Measurements from ENCODE around the gene ORM1. TPM values are rescaled to one million over a fixed set of nuclear protein-coding genes. Genes with fewer than 3 reads are reported as not detected.

ORM1 gene
- polyA plus RNA-seq, 3 donors: 2.2 to 4.9 (median 2.8) TPM

DNA sequence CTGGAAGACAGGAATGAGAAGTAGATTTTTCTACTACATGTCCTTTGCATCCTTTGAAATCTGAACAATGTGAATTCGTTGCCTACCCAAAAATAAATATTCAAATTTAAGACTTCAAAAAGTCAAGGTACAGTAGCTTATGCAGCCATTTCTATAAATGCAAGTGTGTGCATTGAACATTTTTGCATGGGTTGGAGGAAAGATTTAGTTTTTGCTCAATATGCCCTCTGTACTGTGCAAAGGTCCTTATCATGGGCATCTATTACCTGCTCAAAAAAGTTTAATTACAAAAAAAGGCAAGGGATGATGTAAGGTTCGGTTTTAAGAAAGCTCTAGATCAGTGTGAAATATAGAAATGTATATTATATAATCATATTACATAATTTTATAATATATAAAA is 42.3 kb downstream of the ORM1 start:
- WGBS (ENCODE audit: insufficient coverage): no CpG with 5 or more reads among the region's 2 CpGs
- TF ChIP-seq, protein P1, sequence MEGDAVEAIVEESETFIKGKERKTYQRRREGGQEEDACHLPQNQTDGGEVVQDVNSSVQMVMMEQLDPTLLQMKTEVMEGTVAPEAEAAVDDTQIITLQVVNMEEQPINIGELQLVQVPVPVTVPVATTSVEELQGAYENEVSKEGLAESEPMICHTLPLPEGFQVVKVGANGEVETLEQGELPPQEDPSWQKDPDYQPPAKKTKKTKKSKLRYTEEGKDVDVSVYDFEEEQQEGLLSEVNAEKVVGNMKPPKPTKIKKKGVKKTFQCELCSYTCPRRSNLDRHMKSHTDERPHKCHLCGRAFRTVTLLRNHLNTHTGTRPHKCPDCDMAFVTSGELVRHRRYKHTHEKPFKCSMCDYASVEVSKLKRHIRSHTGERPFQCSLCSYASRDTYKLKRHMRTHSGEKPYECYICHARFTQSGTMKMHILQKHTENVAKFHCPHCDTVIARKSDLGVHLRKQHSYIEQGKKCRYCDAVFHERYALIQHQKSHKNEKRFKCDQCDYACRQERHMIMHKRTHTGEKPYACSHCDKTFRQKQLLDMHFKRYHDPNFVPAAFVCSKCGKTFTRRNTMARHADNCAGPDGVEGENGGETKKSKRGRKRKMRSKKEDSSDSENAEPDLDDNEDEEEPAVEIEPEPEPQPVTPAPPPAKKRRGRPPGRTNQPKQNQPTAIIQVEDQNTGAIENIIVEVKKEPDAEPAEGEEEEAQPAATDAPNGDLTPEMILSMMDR (IDR thresholded peaks at IDR 0.05): no peak
- Histone ChIP-seq H3K4me1 (ENCODE audit: control insufficient read depth in 1 of 2, insufficient read depth in 2 of 2, low read length in 2 of 2) (peaks cover 68 to 70% of the 10 kb centered on the region in 2 donors), H3K9me3 (replicated peaks in 1 of 2; ENCODE audit: control insufficient read depth in 1 of 2, insufficient read depth in 1 of 2, low read length in 2 of 2) (no peaks in the 10 kb centered on the region), H4K20me1 (ENCODE audit: insufficient read depth, low read length) (peaks cover 24% of the 10 kb centered on the region), H2AFZ (ENCODE audit: insufficient read depth, low read depth, low read length, poor library complexity, severe bottlenecking) (no peak overlapping the region), H3K4me3 (replicated peaks in 1 of 3; ENCODE audit: low read depth in 2 of 3, low read length in 3 of 3) (peak overlapping the region in 1 of 3 experiments; percentile 58), H3K36me3 (replicated peaks in 1 of 2; ENCODE audit: control insufficient read depth in 1 of 2, insufficient read depth in 2 of 2, low read length in 2 of 2) (peaks cover 79 to 88% of the 10 kb centered on the region in 2 donors), H3K79me2 (ENCODE audit: insufficient read depth, low read length) (peaks cover 74% of the 10 kb centered on the region), H3K4me2 (replicated peaks; ENCODE audit: extremely low read depth, low read length, poor library complexity, severe bottlenecking) (no peak overlapping the region), H3K27ac (ENCODE audit: low read depth in 1 of 2, low read length in 2 of 2) (peak overlapping the region in 1 of 2 donors; percentile 96), H3K27me3 (ENCODE audit: control insufficient read depth in 2 of 2, insufficient read depth in 2 of 2, low read length in 2 of 2) (no peaks in the 10 kb centered on the region), H3K9ac (ENCODE audit: insufficient read depth, low read length, poor library complexity, severe bottlenecking) (no peak overlapping the region)
- Mint-ChIP-seq H3K9me3 (peaks cover 0 to 5% (median 0%) of the 10 kb centered on the region in 7 donors), H3K36me3 (peaks cover 83 to 93% of the 10 kb centered on the region in 2 donors), H3K27ac (peak overlapping the region; percentile 97 to 99 (median 98)), H3K27me3 (ENCODE audit: low read depth in 3 of 3) (no peaks in the 10 kb centered on the region), H3K4me3 (no peak overlapping the region), H3K4me1 (peaks cover 69% of the 10 kb centered on the region)
- no peak for DNase-seq
- intact Hi-C loops (cut with micrococcal nuclease): no loop called here

DNA sequence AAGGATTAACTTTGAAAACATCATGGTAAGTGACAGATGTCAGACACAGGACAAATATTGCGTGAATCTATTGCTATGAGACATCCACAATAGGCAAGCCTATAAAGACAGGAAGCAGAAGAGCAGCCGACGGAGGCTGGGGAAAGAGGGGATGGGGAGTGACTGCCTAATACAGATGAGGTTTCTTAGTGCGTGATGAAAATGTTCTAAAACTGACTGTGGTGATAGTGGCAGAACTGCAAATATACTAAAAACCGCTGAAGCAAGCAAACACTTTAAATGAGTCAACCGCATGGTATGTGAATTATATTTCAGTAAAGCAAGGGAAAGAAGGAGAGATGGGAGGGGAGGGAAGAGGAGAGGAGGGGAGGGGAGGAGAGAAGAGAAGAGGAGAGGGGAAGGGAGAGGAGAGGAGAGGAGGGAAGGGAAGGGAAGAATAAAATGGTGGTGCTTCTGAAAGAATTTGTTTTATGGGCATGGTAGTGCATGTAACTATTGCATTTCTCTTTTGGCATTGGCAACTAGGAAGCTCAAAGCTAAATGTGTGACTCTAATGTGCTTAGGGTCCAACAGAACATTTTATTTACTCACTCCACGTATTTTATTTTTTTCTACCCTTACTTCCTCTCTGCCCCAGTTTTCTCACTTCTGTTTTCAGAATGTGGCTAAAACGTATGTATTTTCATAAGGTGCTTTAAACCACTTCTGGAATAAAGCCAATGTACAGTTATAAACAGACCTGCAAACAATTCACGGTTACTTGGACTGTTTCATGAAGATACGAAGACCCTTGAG is 43.6 kb downstream of the ORM1 start:
- TF ChIP-seq, protein P1 (IDR thresholded peaks at IDR 0.05): no peak
- Histone ChIP-seq H3K27me3 (ENCODE audit: control insufficient read depth in 2 of 2, insufficient read depth in 2 of 2, low read length in 2 of 2) (no peaks in the 10 kb centered on the region), H3K4me2 (replicated peaks; ENCODE audit: extremely low read depth, low read length, poor library complexity, severe bottlenecking) (peak overlapping the region; percentile 34), H3K9ac (ENCODE audit: insufficient read depth, low read length, poor library complexity, severe bottlenecking) (peak overlapping the region; percentile 57), H3K4me1 (ENCODE audit: control insufficient read depth in 1 of 2, insufficient read depth in 2 of 2, low read length in 2 of 2) (peaks cover 81 to 84% of the 10 kb centered on the region in 2 donors), H2AFZ (ENCODE audit: insufficient read depth, low read depth, low read length, poor library complexity, severe bottlenecking) (no peak overlapping the region), H3K36me3 (replicated peaks in 1 of 2; ENCODE audit: control insufficient read depth in 1 of 2, insufficient read depth in 2 of 2, low read length in 2 of 2) (peaks cover 73 to 88% of the 10 kb centered on the region in 2 donors), H4K20me1 (ENCODE audit: insufficient read depth, low read length) (peaks cover 10% of the 10 kb centered on the region), H3K27ac (ENCODE audit: low read depth in 1 of 2, low read length in 2 of 2) (peak overlapping the region; percentile 91 to 96), H3K79me2 (ENCODE audit: insufficient read depth, low read length) (peaks cover 75% of the 10 kb centered on the region), H3K4me3 (replicated peaks in 1 of 3; ENCODE audit: low read depth in 2 of 3, low read length in 3 of 3) (peak overlapping the region in 1 of 3 experiments; percentile 34), H3K9me3 (replicated peaks in 1 of 2; ENCODE audit: control insufficient read depth in 1 of 2, insufficient read depth in 1 of 2, low read length in 2 of 2) (no peaks in the 10 kb centered on the region)
- Mint-ChIP-seq H3K4me1 (peaks cover 79% of the 10 kb centered on the region), H3K4me3 (peak overlapping the region; percentile 49 to 56), H3K27ac (peak overlapping the region; percentile 95 to 98 (median 97)), H3K27me3 (ENCODE audit: low read depth in 3 of 3) (no peaks in the 10 kb centered on the region), H3K9me3 (peaks cover 0 to 5% (median 0%) of the 10 kb centered on the region in 7 donors), H3K36me3 (peaks cover 80 to 92% of the 10 kb centered on the region in 2 donors)
- intact Hi-C loops (cut with micrococcal nuclease): no loop called here
- 9% methylated on average over 6 of the region's 10 CpGs for WGBS (ENCODE audit: insufficient coverage)
- DNase-seq: peak; percentile 65 to 82 (median 70)
